Fibroblast of lung (primary cell): ENCODE data around the gene NFKBIE. TPM values are rescaled to one million over a fixed set of nuclear protein-coding genes. Genes with fewer than 3 reads are reported as not detected.

Experiments
- DNase-seq, 2 donors: peaks; one replicate each; pipeline versions ENCODE4 v3.0.0 to v3.0.0-alpha.2; 2010; ENCODE audit warnings: low read depth in 2 of 2
- H2AFZ ChIP-seq: 2 replicates; pipeline ENCODE4 v1.5.1; 2012; ENCODE audit warnings: low read length, control low read depth, inconsistent platforms
- H3K27ac ChIP-seq: 2 replicates; pipeline ENCODE4 v1.5.1; 2011; ENCODE audit warnings: low read length, control low read depth; ENCODE audit not compliant: insufficient read depth
- H3K27me3 ChIP-seq: 2 replicates; pipeline ENCODE4 v1.5.1; 2011; ENCODE audit warnings: mild to moderate bottlenecking, low read length; ENCODE audit not compliant: control insufficient read depth, insufficient read depth
- H3K36me3 ChIP-seq: 2 replicates; pipeline ENCODE4 v1.5.1; 2011; ENCODE audit warnings: low read length; ENCODE audit not compliant: control insufficient read depth, insufficient read depth
- H3K4me1 ChIP-seq: 2 replicates; pipeline ENCODE4 v1.5.1; 2011; ENCODE audit warnings: low read length; ENCODE audit not compliant: control insufficient read depth, insufficient read depth; ENCODE audit errors: extremely low read depth
- H3K4me2 ChIP-seq: 2 replicates; pipeline ENCODE4 v1.5.1; 2011; ENCODE audit warnings: low read length, control low read depth; ENCODE audit not compliant: insufficient read depth; ENCODE audit errors: extremely low read depth
- H3K4me3 ChIP-seq, 4 experiments: fragments of 200-600 bp in 1 of 4; sonication (generic) in 1 of 4; replicated peaks in 1 of 4; 2 replicates each; pipeline ENCODE4 v1.5.1; 2011 to 2016; ENCODE audit warnings: low read length in 4 of 4, low read depth in 3 of 4, mild to moderate bottlenecking in 3 of 4, control low read depth in 2 of 4, inconsistent platforms in 1 of 4, mixed read lengths in 1 of 4; ENCODE audit not compliant: insufficient read depth in 1 of 4; ENCODE audit errors: control extremely low read depth in 1 of 4
- H3K79me2 ChIP-seq: 2 replicates; pipeline ENCODE4 v1.5.1; 2012; ENCODE audit warnings: mild to moderate bottlenecking, low read length, inconsistent platforms; ENCODE audit not compliant: control insufficient read depth, insufficient read depth
- H3K9ac ChIP-seq: 2 replicates; pipeline ENCODE4 v1.5.1; 2011; ENCODE audit warnings: mild to moderate bottlenecking, low read length, control low read depth; ENCODE audit not compliant: insufficient read depth
- H3K9me3 ChIP-seq: 2 replicates; pipeline ENCODE4 v1.5.1; 2012; ENCODE audit warnings: low read depth, low read length; ENCODE audit not compliant: control insufficient read depth, insufficient read depth
- H4K20me1 ChIP-seq: 2 replicates; pipeline ENCODE4 v1.5.1; 2011; ENCODE audit warnings: low read length; ENCODE audit not compliant: control insufficient read depth, insufficient read depth; ENCODE audit errors: extremely low read depth
- EZH2 ChIP-seq: IDR thresholded peaks from 2 replicates; pipeline ENCODE4 v1.5.1; 2012; ENCODE audit warnings: low read length, control low read depth, mild to moderate bottlenecking; ENCODE audit errors: missing control alignments
- polyA plus RNA-seq, 2 donors: library from polyadenylated mRNA; depleted of rRNA in 1 of 2; stranded (reverse) in 1 of 2; unstranded in 1 of 2; fragments of >200 nt; gene quantifications; 2 replicates each; pipeline ENCODE4 v1.2.1, GENCODE V29; 2011 to 2012; ENCODE audit warnings: missing spikeins in 1 of 2
- total RNA-seq: library from RNA; depleted of rRNA; stranded (reverse); fragments of >200 nt; gene quantifications from 2 replicates; pipeline ENCODE4 v1.2.1, GENCODE V29; 2014
- TF ChIP-seq, protein P1 (sequence below), 2 donors: IDR thresholded peaks in 1 of 2; conservative IDR thresholded peaks in 1 of 2; 1 replicate in 1 of 2; 2 replicates in 1 of 2; pipeline ENCODE4 v1.5.1; 2011 to 2012; ENCODE audit warnings: low read length in 2 of 2, control low read depth in 1 of 2, inconsistent platforms in 1 of 2, low read depth in 1 of 2, mild to moderate bottlenecking in 1 of 2

Gene NFKBIE
- total and polyA plus RNA-seq, 2 donors (not counting 1 experiment from before 2014, with no cell fraction given) = 1.6 to 5.4 TPM

- no peak overlapping the region for H3K9ac ChIP-seq
- DNase-seq = no peak
- H3K4me2 ChIP-seq = no peak overlapping the region
- H3K27me3 ChIP-seq = peaks cover 50% of the 10 kb centered on the region
- no peaks in the 10 kb centered on the region for H3K9me3 ChIP-seq
- TF ChIP-seq, protein P1, sequence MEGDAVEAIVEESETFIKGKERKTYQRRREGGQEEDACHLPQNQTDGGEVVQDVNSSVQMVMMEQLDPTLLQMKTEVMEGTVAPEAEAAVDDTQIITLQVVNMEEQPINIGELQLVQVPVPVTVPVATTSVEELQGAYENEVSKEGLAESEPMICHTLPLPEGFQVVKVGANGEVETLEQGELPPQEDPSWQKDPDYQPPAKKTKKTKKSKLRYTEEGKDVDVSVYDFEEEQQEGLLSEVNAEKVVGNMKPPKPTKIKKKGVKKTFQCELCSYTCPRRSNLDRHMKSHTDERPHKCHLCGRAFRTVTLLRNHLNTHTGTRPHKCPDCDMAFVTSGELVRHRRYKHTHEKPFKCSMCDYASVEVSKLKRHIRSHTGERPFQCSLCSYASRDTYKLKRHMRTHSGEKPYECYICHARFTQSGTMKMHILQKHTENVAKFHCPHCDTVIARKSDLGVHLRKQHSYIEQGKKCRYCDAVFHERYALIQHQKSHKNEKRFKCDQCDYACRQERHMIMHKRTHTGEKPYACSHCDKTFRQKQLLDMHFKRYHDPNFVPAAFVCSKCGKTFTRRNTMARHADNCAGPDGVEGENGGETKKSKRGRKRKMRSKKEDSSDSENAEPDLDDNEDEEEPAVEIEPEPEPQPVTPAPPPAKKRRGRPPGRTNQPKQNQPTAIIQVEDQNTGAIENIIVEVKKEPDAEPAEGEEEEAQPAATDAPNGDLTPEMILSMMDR (conservative IDR thresholded peaks at IDR 0.05 in 1 of 2, IDR thresholded peaks at IDR 0.05 in 1 of 2; ENCODE audit: low read depth in 1 of 2, low read length in 2 of 2) = no peak
- TF ChIP-seq EZH2 = no peak
- H2AFZ ChIP-seq = no peak overlapping the region
- no peak overlapping the region for H3K4me3 ChIP-seq
- no peaks in the 10 kb centered on the region for H3K4me1 ChIP-seq
- H3K27ac ChIP-seq = no peak overlapping the region
- H3K36me3 ChIP-seq = peaks cover under 1% of the 10 kb centered on the region
- no peaks in the 10 kb centered on the region for H3K79me2 ChIP-seq
- no peaks in the 10 kb centered on the region for H4K20me1 ChIP-seq
Observed at GRCh38 chr6:44294832-44295791, 29.8 kb upstream of the NFKBIE start.

DNA sequence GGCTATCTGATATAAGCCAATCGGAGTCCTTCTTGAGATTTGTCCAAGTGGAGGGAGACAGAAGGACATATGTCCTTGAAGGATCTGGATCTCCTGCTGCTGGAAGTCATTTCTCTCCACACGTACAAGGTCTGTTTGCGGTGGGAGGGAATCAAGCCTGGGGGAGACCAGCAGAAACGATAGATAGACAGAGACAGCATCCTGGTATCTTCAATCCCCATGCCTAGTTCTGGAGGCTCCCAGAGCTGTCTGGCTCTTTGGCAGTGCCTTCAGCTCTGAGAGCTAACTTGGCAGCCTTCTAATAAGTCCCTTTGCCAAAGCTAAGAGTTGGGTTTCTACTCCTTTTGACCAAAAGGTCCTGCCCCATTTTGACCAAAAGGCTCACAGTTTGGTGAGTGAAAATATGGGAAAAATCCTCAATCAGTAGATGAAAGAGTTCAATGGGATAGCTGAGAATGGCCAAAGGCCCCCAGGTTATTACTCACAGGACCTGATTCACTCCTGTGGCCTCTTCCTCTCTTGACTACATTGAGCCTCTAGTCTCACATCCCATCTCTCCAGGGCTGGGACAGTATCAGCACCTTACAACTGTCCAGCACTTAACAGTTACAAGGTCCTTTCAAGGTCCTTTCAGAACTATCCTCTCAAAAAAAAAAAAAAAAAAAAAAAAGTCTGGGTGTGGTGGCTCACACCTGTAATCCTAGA is 27.5 kb upstream of the NFKBIE start:
- no peak for TF ChIP-seq EZH2
- TF ChIP-seq, protein P1 (conservative IDR thresholded peaks at IDR 0.05 in 1 of 2, IDR thresholded peaks at IDR 0.05 in 1 of 2; ENCODE audit: low read depth in 1 of 2, low read length in 2 of 2) = no peak
- no peak overlapping the region for H2AFZ ChIP-seq

GRCh38 chr6:44291841-44292240 is 26.5 kb upstream of the NFKBIE start:
- H3K9ac ChIP-seq = no peak overlapping the region
- no peaks in the 10 kb centered on the region for H4K20me1 ChIP-seq
- no peaks in the 10 kb centered on the region for H3K79me2 ChIP-seq
- H2AFZ ChIP-seq = no peak overlapping the region
- H3K36me3 ChIP-seq = no peaks in the 10 kb centered on the region
- no peak for TF ChIP-seq EZH2
- TF ChIP-seq, protein P1 (conservative IDR thresholded peaks at IDR 0.05 in 1 of 2, IDR thresholded peaks at IDR 0.05 in 1 of 2; ENCODE audit: low read depth in 1 of 2, low read length in 2 of 2) = no peak
- H3K27me3 ChIP-seq = peaks cover 58% of the 10 kb centered on the region
- no peaks in the 10 kb centered on the region for H3K4me1 ChIP-seq
- no peak overlapping the region for H3K27ac ChIP-seq
- H3K4me2 ChIP-seq = no peak overlapping the region
- H3K9me3 ChIP-seq = no peaks in the 10 kb centered on the region
- H3K4me3 ChIP-seq = no peak overlapping the region
- no peak for DNase-seq

More for the DNA sequence above, 27.5 kb upstream of the NFKBIE start:
- H3K27me3 ChIP-seq = peaks cover 58% of the 10 kb centered on the region
- no peak overlapping the region for H3K9ac ChIP-seq
- H3K4me2 ChIP-seq = no peak overlapping the region
- no peak overlapping the region for H3K4me3 ChIP-seq
- no peaks in the 10 kb centered on the region for H3K4me1 ChIP-seq
- H3K79me2 ChIP-seq = no peaks in the 10 kb centered on the region
- no peaks in the 10 kb centered on the region for H4K20me1 ChIP-seq
- no peak overlapping the region for H3K27ac ChIP-seq
- no peak for DNase-seq
- no peaks in the 10 kb centered on the region for H3K9me3 ChIP-seq
- H3K36me3 ChIP-seq = no peaks in the 10 kb centered on the region
